ENCODE data around the gene SPATA32. TPM values are rescaled to one million over a fixed set of nuclear protein-coding genes. Genes with fewer than 3 reads are reported as not detected.
A peak's percentile ranks its signal among the peaks of the same experiment; 100 is the strongest.

SPATA32 gene
- total and polyA plus RNA-seq, 9 donors = 0.04 to 0.08 TPM; not detected in 7

GRCh38 chr17:45248132-45248957 lies 13.5 kb downstream of the SPATA32 start:
- peaks cover 20% of the 10 kb centered on the region for H3K4me1 ChIP-seq (ENCODE audit: control insufficient read depth, insufficient read depth, low read length)
- DNase-seq = no peak
- WGBS (ENCODE audit: insufficient coverage) = 5% methylated on average over 24 of the region's 39 CpGs
- no peaks in the 10 kb centered on the region for H3K9me3 ChIP-seq (replicated peaks; ENCODE audit: control insufficient read depth, low read depth, low read length)
- H3K27me3 ChIP-seq (ENCODE audit: control insufficient read depth, insufficient read depth, low read length) = peaks cover 44% of the 10 kb centered on the region
- peaks cover 2% of the 10 kb centered on the region for H3K36me3 ChIP-seq (ENCODE audit: control insufficient read depth, insufficient read depth, low read length)
- peak overlapping the region; percentile 51 for H3K4me3 ChIP-seq (ENCODE audit: low read length)
- no peak overlapping the region for H3K27ac ChIP-seq (ENCODE audit: low read length)

- no peak overlapping the region for H3K27ac ChIP-seq (ENCODE audit: low read length)
- H3K9me3 ChIP-seq (replicated peaks; ENCODE audit: control insufficient read depth, low read depth, low read length) = no peaks in the 10 kb centered on the region
- under 1% methylated on average over 55 of the region's 61 CpGs for WGBS (ENCODE audit: insufficient coverage)
- peak overlapping the region; percentile 51 for H3K4me3 ChIP-seq (ENCODE audit: low read length)
- DNase-seq = peak; percentile 61
- peaks cover 48% of the 10 kb centered on the region for H3K27me3 ChIP-seq (ENCODE audit: control insufficient read depth, insufficient read depth, low read length)
- H3K36me3 ChIP-seq (ENCODE audit: control insufficient read depth, insufficient read depth, low read length) = peaks cover 2% of the 10 kb centered on the region
- H3K4me1 ChIP-seq (ENCODE audit: control insufficient read depth, insufficient read depth, low read length) = peaks cover 20% of the 10 kb centered on the region
Measured at GRCh38 chr17:45247429-45248131, 14.3 kb downstream of the SPATA32 start.

- no peak for DNase-seq
- peaks cover 55% of the 10 kb centered on the region for H3K27me3 ChIP-seq (ENCODE audit: control insufficient read depth, insufficient read depth, low read length)
- no peak overlapping the region for H3K27ac ChIP-seq (ENCODE audit: low read length)
- H3K9me3 ChIP-seq (replicated peaks; ENCODE audit: control insufficient read depth, low read depth, low read length) = no peaks in the 10 kb centered on the region
- H3K4me1 ChIP-seq (ENCODE audit: control insufficient read depth, insufficient read depth, low read length) = peaks cover 20% of the 10 kb centered on the region
- WGBS (ENCODE audit: insufficient coverage) = 3% methylated on average over 24 of the region's 33 CpGs
- peak overlapping the region; percentile 51 for H3K4me3 ChIP-seq (ENCODE audit: low read length)
- H3K36me3 ChIP-seq (ENCODE audit: control insufficient read depth, insufficient read depth, low read length) = peaks cover 2% of the 10 kb centered on the region
Measured at GRCh38 chr17:45246861-45247428, 14.9 kb downstream of the SPATA32 start.

GRCh38 chr17:45246338-45246737 lies 15.6 kb downstream of the SPATA32 start:
- Histone ChIP-seq H3K36me3 (ENCODE audit: control insufficient read depth, insufficient read depth, low read length) (peaks cover 2% of the 10 kb centered on the region), H3K4me1 (ENCODE audit: control insufficient read depth, insufficient read depth, low read length) (peaks cover 23% of the 10 kb centered on the region), H3K9me3 (replicated peaks; ENCODE audit: control insufficient read depth, low read depth, low read length) (no peaks in the 10 kb centered on the region), H3K27ac (ENCODE audit: low read length) (no peak overlapping the region), H3K27me3 (ENCODE audit: control insufficient read depth, insufficient read depth, low read length) (peaks cover 59% of the 10 kb centered on the region), H3K4me3 (ENCODE audit: low read length) (no peak overlapping the region)
- 63% methylated on average over 7 of the region's 8 CpGs for WGBS (ENCODE audit: insufficient coverage)
- no peak for DNase-seq

DNA sequence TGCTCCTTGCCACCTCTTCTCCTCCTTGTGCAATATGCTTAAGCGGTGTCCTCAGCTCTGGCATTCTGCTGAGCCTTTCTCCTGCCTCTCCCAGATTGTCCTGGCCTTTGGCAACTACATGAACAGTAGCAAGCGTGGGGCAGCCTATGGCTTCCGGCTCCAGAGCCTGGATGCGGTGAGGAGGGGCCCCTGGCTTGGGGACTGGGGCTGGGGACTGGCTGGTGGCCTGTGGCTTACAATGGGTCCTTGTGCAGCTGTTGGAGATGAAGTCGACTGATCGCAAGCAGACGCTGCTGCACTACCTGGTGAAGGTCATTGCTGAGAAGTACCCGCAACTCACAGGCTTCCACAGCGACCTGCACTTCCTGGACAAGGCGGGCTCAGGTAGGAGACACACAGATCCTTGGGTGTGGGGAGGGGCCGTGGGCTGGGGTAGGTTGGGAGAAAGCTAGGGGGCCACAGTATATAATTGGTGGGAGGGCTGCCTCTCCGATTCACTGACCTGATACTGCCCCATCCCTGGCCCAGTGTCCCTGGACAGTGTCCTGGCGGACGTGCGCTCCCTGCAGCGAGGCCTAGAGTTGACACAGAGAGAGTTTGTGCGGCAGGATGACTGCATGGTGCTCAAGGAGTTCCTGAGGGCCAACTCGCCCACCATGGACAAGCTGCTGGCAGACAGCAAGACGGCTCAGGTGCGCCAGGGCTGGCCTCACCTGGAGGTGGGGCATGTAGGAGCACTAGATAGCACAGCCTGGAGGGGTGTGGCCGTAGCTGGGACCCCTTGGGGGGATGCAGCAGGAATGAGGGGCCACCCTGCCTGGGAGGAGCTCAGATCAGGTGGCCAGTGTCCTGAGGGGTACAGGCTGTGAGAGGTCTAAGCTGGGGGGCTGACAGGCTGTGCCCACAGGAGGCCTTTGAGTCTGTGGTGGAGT lies 16.9 kb downstream of the SPATA32 start:
- Histone ChIP-seq H3K27ac (ENCODE audit: low read length) (no peak overlapping the region), H3K27me3 (ENCODE audit: control insufficient read depth, insufficient read depth, low read length) (peaks cover 69% of the 10 kb centered on the region), H3K36me3 (ENCODE audit: control insufficient read depth, insufficient read depth, low read length) (peaks cover 2% of the 10 kb centered on the region), H3K4me3 (ENCODE audit: low read length) (no peak overlapping the region), H3K9me3 (replicated peaks; ENCODE audit: control insufficient read depth, low read depth, low read length) (no peaks in the 10 kb centered on the region), H3K4me1 (ENCODE audit: control insufficient read depth, insufficient read depth, low read length) (peaks cover 27% of the 10 kb centered on the region)
- DNase-seq = no peak
- WGBS (ENCODE audit: insufficient coverage) = 81% methylated on average over 20 of the region's 21 CpGs

GRCh38 chr17:45243750-45244149 lies 18.1 kb downstream of the SPATA32 start:
- Histone ChIP-seq H3K4me1 (ENCODE audit: control insufficient read depth, insufficient read depth, low read length) (peaks cover 27% of the 10 kb centered on the region), H3K4me3 (ENCODE audit: low read length) (no peak overlapping the region), H3K27ac (ENCODE audit: low read length) (no peak overlapping the region), H3K27me3 (ENCODE audit: control insufficient read depth, insufficient read depth, low read length) (peaks cover 76% of the 10 kb centered on the region), H3K9me3 (replicated peaks; ENCODE audit: control insufficient read depth, low read depth, low read length) (no peaks in the 10 kb centered on the region), H3K36me3 (ENCODE audit: control insufficient read depth, insufficient read depth, low read length) (peaks cover 2% of the 10 kb centered on the region)
- 73% methylated on average over 14 of the region's 18 CpGs for WGBS (ENCODE audit: insufficient coverage)
- DNase-seq = no peak

GRCh38 chr17:45242029-45242414 lies 19.9 kb downstream of the SPATA32 start:
- 31% methylated on average over 5 of the region's 18 CpGs for WGBS (ENCODE audit: insufficient coverage)
- Histone ChIP-seq H3K9me3 (replicated peaks; ENCODE audit: control insufficient read depth, low read depth, low read length) (no peaks in the 10 kb centered on the region), H3K4me3 (ENCODE audit: low read length) (no peak overlapping the region), H3K36me3 (ENCODE audit: control insufficient read depth, insufficient read depth, low read length) (peaks cover 2% of the 10 kb centered on the region), H3K27me3 (ENCODE audit: control insufficient read depth, insufficient read depth, low read length) (peaks cover 68% of the 10 kb centered on the region), H3K27ac (ENCODE audit: low read length) (no peak overlapping the region), H3K4me1 (ENCODE audit: control insufficient read depth, insufficient read depth, low read length) (peaks cover 14% of the 10 kb centered on the region)
- DNase-seq = no peak

GRCh38 chr17:45241328-45242028 lies 20.4 kb downstream of the SPATA32 start:
- peaks cover 2% of the 10 kb centered on the region for H3K36me3 ChIP-seq (ENCODE audit: control insufficient read depth, insufficient read depth, low read length)
- no peaks in the 10 kb centered on the region for H3K9me3 ChIP-seq (replicated peaks; ENCODE audit: control insufficient read depth, low read depth, low read length)
- WGBS (ENCODE audit: insufficient coverage) = 7% methylated on average over 53 of the region's 62 CpGs
- H3K27ac ChIP-seq (ENCODE audit: low read length) = no peak overlapping the region
- no peak overlapping the region for H3K4me3 ChIP-seq (ENCODE audit: low read length)
- peaks cover 65% of the 10 kb centered on the region for H3K27me3 ChIP-seq (ENCODE audit: control insufficient read depth, insufficient read depth, low read length)
- peaks cover 8% of the 10 kb centered on the region for H3K4me1 ChIP-seq (ENCODE audit: control insufficient read depth, insufficient read depth, low read length)
- no peak for DNase-seq

- H3K4me1 ChIP-seq (ENCODE audit: control insufficient read depth, insufficient read depth, low read length) = peaks cover 7% of the 10 kb centered on the region
- H3K27me3 ChIP-seq (ENCODE audit: control insufficient read depth, insufficient read depth, low read length) = peaks cover 64% of the 10 kb centered on the region
- peaks cover 2% of the 10 kb centered on the region for H3K36me3 ChIP-seq (ENCODE audit: control insufficient read depth, insufficient read depth, low read length)
- no peak for DNase-seq
- WGBS (ENCODE audit: insufficient coverage) = 28% methylated on average over 21 of the region's 21 CpGs
- H3K9me3 ChIP-seq (replicated peaks; ENCODE audit: control insufficient read depth, low read depth, low read length) = no peaks in the 10 kb centered on the region
- no peak overlapping the region for H3K4me3 ChIP-seq (ENCODE audit: low read length)
- no peak overlapping the region for H3K27ac ChIP-seq (ENCODE audit: low read length)
Measured at GRCh38 chr17:45240905-45241327, 21.0 kb downstream of the SPATA32 start.

All from muscle of leg (tissue), 11 donors.